ENCODE results near the gene SMC1B.

- TF ChIP-seq CTCF (IDR thresholded peaks at IDR 0.05; ENCODE audit: control extremely low read depth in 1 of 3, insufficient read depth in 1 of 3, low read depth in 1 of 3, low read length in 3 of 3) (no peak), EP300 (IDR thresholded peaks at IDR 0.05; ENCODE audit: borderline replicate concordance in 1 of 2, low read depth in 2 of 2, low read length in 2 of 2) (no peak), BCL11A (IDR thresholded peaks at IDR 0.05; ENCODE audit: low read depth in 2 of 2, low read length in 2 of 2) (no peak), JUN (IDR thresholded peaks at IDR 0.05; ENCODE audit: low read depth, low read length) (no peak), EZH2 (IDR thresholded peaks at IDR 0.05; ENCODE audit: low read depth, low read length, severe bottlenecking) (no peak), RAD21 (IDR thresholded peaks at IDR 0.05 in 1 of 2, conservative IDR thresholded peaks at IDR 0.05 in 1 of 2; ENCODE audit: low read depth in 2 of 2, low read length in 2 of 2) (no peak), RFX5 (IDR thresholded peaks at IDR 0.05; ENCODE audit: borderline replicate concordance, low read depth, low read length) (no peak), TAF1 (IDR thresholded peaks at IDR 0.05; ENCODE audit: low read depth, low read length) (no peak), CBX5 (IDR thresholded peaks at IDR 0.05; ENCODE audit: low read depth, low read length) (no peak), POLR2A (IDR thresholded peaks at IDR 0.05; ENCODE audit: control extremely low read depth in 1 of 2, low read depth in 2 of 2, low read length in 2 of 2) (no peak), E2F6 (IDR thresholded peaks at IDR 0.05) (no peak), USF2 (IDR thresholded peaks at IDR 0.05; ENCODE audit: low read length) (no peak), TCF12 (IDR thresholded peaks at IDR 0.05; ENCODE audit: low read depth, low read length) (no peak)
Measured at GRCh38 chr22:45349916-45350315, 63.5 kb downstream of the SMC1B start.
